Dermis blood vessel endothelial cell (primary cell): ENCODE measurements around the gene LPAR3. TPM values are rescaled to one million over a fixed set of nuclear protein-coding genes. Genes with fewer than 3 reads are reported as not detected.
"Not testable (repeated sequence)": the region's sequence is repeated elsewhere in the genome, so short reads cannot be mapped to it uniquely, and the experiment has no call there.

Experiments
- DNase-seq: peaks from one replicate; pipeline ENCODE4 v3.0.0; 2010
- total RNA-seq: library from RNA; depleted of rRNA; stranded (reverse); fragments of >200 nt; gene quantifications from 2 replicates; pipeline ENCODE4 v1.2.3, GENCODE V29; 2014

Gene LPAR3
- total RNA-seq, 1 donor from 2014 or later, result 0.17 TPM

GRCh38 chr1:84902727-84903126 lies 9.7 kb upstream of the LPAR3 start:
- not testable (repeated sequence) for DNase-seq

DNA sequence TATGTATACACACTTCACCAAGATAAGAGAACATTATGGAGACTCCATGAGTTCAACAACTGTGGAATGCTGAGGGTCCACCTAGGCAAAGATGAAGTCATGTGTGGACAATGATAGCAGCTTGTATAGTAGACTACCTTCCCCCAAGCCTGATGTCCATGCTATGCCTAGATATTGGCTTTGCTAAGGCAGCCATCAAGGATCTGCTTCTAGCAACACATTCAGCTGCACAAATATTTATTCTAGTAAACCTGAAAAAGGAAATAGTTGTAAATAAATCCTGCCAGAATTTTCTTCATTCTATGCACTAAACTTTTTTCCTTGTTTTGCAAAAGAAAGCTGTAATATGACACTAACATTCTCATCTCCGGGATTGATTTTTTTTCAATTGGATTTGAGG lies 7.0 kb upstream of the LPAR3 start:
- DNase-seq, result no peak

DNA sequence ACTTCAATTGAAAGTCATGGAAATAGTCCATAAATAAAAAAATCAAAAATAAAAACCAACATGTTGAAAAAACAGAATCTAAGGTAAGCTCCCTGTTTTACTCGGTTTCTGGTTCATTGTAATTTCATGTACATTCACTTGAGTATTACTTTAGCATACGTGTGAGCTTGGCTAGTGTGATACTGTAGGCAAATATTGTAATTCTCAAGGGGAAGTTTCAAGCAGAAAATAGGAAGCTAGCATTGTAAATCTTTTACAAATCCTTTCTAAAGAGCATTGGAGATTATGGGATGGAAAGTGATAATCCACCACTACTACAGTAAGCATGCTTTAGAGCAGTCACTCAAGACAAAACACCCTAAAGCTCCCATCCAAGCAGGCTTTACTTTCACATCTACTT lies 3.3 kb upstream of the LPAR3 start:
- no peak for DNase-seq

- DNase-seq, result no peak
Observed at GRCh38 chr1:84890566-84890965, 2.4 kb downstream of the LPAR3 start.

DNA sequence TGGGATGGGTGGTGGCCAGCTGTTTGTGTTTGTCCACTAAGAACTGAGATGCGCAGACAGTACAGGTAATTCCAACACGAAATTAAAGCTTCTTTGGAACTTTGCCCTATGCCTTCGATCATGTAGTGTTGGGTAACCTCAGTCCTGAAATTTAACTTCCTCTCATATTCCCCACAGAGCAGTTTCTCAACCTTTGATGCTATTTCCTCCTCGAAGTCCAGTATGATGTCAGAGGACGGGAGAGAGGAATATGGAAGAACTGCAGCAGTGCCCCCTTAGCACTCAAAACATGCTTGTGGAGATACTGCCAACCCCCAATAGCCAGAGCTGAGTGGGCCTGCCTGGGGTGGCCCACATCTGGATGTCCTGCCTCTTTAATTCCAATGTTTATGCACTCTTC lies 3.6 kb downstream of the LPAR3 start:
- DNase-seq, result no peak

DNA sequence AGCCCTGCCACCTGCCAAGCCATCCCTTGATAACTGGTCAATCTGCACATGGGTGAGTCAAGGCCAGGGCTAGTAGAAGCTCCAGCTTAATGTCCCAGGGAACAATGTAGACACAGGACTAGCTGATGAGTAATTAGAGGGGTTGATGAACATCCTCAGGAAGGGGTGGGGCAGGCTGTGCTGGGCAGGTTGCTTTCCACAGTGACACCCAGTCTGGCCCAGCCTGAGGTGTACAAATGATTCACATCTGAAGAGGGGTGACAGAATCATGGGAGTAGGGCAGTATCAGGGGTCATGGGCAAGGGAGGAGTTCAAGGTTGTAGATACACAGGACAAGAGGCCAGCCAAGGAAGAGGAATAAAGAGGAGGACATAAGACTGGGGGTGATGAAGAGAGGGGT lies 4.3 kb downstream of the LPAR3 start:
- no peak for DNase-seq

DNA sequence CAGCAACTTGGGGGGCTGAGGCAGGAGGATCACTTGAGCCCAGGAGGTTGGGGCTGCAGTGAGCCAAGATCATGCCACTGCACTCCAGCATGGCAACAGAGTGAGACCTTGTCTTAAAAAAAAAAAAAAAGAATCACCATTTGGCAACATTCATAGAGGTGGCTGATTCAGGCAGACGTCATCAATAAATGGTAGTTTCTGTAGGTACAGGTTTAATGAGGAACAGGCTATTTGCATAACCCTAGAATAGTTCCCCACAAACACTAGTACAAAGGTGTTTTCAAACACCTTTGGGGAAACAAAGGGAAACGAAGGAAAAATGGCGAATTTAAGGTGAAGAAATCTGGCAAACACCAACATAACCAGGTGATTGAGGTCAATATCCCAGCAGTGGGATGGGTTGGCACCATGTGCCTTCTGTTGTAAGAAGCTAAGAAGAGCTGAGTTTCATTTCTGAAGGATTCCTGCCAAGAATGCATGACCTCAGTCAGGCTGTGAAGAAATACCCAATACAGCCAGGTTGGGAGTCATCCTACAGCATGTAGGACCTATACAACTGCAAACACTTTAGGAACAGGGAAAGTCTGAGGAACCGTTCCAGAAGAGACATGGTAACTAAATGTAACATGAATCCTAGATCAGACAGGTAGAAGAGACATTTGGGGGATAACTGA lies 5.6 kb downstream of the LPAR3 start:
- no peak for DNase-seq

DNA sequence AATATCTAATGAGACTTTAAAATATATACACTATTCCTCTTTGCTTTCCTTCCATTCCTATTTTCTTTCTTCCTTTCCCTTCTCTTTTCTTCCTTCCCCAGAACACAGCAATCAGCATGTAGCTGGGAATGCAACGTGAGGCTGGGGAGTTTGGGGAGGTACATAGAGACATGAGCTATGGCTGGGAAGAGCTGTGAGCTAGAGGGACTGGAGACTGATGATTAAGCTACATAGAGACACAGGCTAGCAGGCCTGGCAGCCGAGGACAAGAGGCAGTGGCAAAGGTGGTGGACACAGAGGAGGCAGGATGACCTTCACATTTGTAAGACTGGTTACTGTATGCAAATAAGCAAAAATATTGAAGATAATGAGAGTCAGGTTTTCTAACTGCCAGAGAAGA lies 7.5 kb downstream of the LPAR3 start:
- DNase-seq, result no peak

DNA sequence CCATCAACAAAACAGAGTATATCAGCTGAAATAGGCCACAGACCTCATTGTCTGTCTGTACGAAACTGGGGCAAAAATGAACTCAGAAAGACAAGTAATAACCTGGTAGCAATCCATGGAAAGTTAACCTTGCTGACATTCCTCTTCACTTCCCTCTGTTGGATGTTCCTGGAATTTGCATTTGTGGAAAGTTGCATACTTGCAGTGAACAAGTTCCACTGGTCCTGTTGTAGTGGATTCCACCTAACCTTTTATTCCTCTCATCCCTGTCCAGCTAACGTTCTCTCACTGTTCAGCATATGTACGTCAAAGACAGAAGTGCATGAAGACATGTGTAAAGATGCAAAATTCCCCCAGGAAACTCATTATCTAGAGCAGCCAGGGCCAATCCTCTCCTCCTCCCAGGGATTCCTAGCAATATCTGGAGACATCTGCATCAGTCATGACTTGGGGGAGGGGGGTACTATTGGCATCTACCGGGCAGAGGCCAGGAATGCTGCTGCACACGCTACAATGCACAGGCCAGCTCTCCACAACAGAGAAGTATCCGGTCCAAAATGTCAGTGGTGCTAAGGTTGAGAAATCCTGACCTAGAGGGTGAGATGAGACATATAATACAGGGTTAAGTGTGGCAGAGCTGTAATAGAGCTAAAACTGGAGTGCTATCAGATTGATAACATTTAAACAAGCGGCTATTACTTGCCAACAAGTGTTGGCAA lies 8.2 kb downstream of the LPAR3 start:
- DNase-seq, result no peak

GRCh38 chr1:84883286-84883685 lies 9.7 kb downstream of the LPAR3 start:
- no peak for DNase-seq

DNA sequence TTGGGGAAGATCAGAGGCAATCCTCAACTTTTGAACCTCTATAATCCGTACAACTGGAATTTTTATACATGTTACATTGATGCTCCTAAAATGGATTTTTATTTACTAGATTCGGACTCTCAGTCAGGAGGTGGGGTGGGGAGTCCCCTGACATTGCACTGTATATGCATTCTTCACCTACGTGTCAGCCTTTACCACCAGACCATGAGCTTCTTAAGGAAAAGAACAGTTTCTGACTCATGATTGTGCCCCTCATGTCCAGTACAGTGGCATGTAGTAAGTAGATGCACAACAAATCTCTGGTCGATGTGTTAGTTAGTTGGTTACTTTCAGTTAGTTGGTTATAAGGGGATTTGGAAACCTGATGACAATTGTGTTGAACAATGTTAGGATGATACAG lies 15.4 kb downstream of the LPAR3 start:
- no peak for DNase-seq

- DNase-seq, result no peak
Observed at GRCh38 chr1:84876353-84876752, 16.7 kb downstream of the LPAR3 start.

- DNase-seq, result no peak
Observed at GRCh38 chr1:84873366-84873765, 19.6 kb downstream of the LPAR3 start.

GRCh38 chr1:84872696-84873355 lies 20.2 kb downstream of the LPAR3 start:
- DNase-seq, result no peak

DNA sequence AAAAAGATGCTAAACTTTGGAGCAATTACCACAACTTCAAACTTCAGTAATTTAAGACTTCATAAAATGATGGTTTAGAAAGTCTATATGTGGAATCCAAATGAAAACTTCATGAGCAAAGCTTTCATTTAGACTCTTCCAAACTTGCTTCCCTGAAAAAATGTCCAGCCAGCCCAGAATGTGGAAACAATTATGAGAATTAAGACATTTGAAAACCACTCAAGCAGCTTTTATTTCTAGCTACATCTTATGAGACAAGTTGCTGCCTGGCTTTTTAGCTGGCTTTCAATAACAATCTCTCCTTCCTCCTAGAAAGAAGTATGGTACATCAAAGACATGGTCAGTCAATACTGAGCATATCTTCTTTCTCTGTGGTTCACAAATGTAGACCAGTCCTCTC lies 21.8 kb downstream of the LPAR3 start:
- DNase-seq, result no peak

DNA sequence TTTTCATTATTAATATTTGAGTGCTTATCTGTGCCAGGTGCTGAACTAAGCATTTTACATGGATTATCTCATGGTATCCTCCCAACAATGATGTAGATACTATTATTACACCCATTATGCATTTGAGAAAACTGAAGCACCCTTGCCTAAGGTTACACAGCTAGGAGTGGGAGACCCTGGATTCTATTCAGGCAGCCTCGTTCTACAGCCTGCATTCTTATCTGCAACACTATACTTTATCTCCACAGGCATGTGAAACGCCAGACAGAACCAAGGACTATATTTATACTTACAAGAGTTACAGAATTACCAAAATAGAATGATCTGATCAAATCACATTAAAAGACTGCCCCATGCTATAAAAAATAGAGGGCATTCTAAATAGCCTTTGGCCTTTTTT lies 22.4 kb downstream of the LPAR3 start:
- no peak for DNase-seq

GRCh38 chr1:84869720-84870119 lies 23.3 kb downstream of the LPAR3 start:
- DNase-seq, result no peak

DNA sequence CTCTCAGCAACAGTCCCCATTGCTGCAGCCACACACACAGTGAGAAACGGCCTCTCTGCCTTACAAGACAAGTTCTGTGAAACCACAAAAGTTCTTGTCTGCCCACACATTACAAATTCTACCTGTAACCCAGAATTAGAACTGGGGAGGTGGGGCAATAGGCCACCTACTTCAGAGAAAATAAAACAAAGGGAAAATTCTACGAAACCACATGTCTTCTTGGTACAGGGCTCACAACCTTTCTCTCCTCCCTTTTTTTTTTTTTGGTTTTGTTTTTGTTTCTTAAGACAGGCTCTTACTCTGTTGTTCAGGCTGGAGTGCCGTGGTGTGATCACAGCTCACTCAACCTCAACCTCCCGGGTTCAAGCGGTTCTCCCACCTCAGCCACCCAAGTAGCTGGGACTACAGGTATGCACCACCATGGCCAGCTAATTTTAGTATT lies 30.2 kb downstream of the LPAR3 start:
- DNase-seq, result no peak

GRCh38 chr1:84861988-84862644 lies 30.9 kb downstream of the LPAR3 start:
- DNase-seq, result no peak

- DNase-seq, result no peak
Observed at GRCh38 chr1:84861516-84861915, 31.5 kb downstream of the LPAR3 start.

GRCh38 chr1:84859866-84860265 lies 33.1 kb downstream of the LPAR3 start:
- no peak for DNase-seq

DNA sequence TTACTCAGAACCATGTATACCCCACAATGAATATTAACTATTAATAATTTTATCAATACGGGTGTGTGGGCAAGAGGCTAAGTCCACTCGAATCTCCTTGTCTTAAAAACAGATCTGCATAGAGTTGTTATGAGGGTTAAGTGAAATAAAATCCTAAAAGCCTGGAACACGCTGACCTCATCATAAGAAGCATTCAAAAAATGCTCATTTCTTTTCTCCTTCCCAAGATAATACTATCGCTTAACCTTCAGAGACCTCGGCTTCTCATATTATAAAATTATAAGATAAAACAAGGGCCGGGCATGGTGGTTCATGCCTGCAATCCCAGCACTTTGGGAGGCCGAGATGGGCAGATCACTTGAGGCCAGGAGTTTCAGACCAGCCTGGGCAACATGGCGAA lies 35.1 kb downstream of the LPAR3 start:
- DNase-seq, result no peak

DNA sequence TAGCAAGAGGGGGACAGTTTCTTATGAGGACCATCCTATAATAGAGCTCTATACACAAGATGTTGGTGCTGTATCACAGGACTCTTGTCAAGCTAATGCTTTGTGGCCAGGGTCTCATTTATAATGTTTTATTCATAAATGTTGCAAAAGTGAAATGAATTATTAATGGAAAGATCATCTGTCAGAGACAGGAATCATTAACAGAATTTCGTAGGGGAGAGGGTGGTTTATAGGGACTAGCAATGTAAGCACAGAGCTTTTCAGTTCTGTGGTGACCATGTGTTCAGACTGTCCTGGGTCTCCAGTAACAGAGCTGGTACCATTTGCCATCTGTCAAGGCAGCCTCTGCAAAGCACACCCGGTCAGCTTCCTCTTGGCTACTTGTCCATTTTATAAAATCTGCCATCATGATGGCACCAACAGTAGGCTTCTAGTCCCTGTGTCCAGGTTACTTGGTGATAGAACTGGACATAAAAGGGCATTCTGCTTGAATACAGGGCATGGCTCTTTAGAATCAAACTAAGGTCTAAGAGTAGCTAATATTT lies 36.2 kb downstream of the LPAR3 start:
- no peak for DNase-seq
